Measurements from ENCODE around the gene SERPINA3. TPM values are rescaled to one million over a fixed set of nuclear protein-coding genes. Genes with fewer than 3 reads are reported as not detected.

SERPINA3 gene
- total and polyA plus RNA-seq, 2 of the 8 experiments (the other 6 are each of a cell fraction or from before 2014, with no cell fraction given) = not detected

- TF ChIP-seq CHD7 (IDR thresholded peaks at IDR 0.05; ENCODE audit: insufficient replicate concordance, low read length) (no peak), MAFK (IDR thresholded peaks at IDR 0.05; ENCODE audit: low read depth, low read length) (no peak), SAP30 (IDR thresholded peaks at IDR 0.05; ENCODE audit: insufficient read depth, insufficient replicate concordance, low read length) (no peak), USF2 (IDR thresholded peaks at IDR 0.05; ENCODE audit: low read length) (no peak), CBX5 (IDR thresholded peaks at IDR 0.05; ENCODE audit: low read depth, low read length) (no peak), KDM5A (IDR thresholded peaks at IDR 0.05; ENCODE audit: low read length) (no peak), TBP (IDR thresholded peaks at IDR 0.05; ENCODE audit: low read depth, low read length) (no peak), SRF (IDR thresholded peaks at IDR 0.05; ENCODE audit: low read depth, low read length) (no peak)
Measured at GRCh38 chr14:94646066-94646465, 33.9 kb downstream of the SERPINA3 start (continued).
